Fibroblast of lung (primary cell): ENCODE results near the gene BBIP1.

Source experiments
- CTCF ChIP-seq, 2 donors: IDR thresholded peaks in 1 of 2; conservative IDR thresholded peaks in 1 of 2; 1 replicate in 1 of 2; 2 replicates in 1 of 2; pipeline ENCODE4 v1.5.1; 2011 to 2012; ENCODE audit warnings: low read length in 2 of 2, control low read depth in 1 of 2, inconsistent platforms in 1 of 2, low read depth in 1 of 2, mild to moderate bottlenecking in 1 of 2
- EZH2 ChIP-seq: IDR thresholded peaks from 2 replicates; pipeline ENCODE4 v1.5.1; 2012; ENCODE audit warnings: low read length, control low read depth, mild to moderate bottlenecking; ENCODE audit errors: missing control alignments

GRCh38 chr10:110951381-110951780 lies 32.4 kb upstream of the BBIP1 start:
- TF ChIP-seq CTCF (conservative IDR thresholded peaks at IDR 0.05 in 1 of 2, IDR thresholded peaks at IDR 0.05 in 1 of 2; ENCODE audit: low read depth in 1 of 2, low read length in 2 of 2): no peak
- TF ChIP-seq EZH2: no peak
